ENCODE results near the gene RXRG. TPM values are rescaled to one million over a fixed set of nuclear protein-coding genes. Genes with fewer than 3 reads are reported as not detected.

RXRG gene
- total and polyA plus RNA-seq, 9 donors: 42.1 to 59.3 (median 53.0) TPM

- Histone ChIP-seq H3K4me1 (ENCODE audit: control insufficient read depth, insufficient read depth, low read length) (peaks cover 27% of the 10 kb centered on the region), H3K9me3 (replicated peaks; ENCODE audit: control insufficient read depth, low read depth, low read length) (no peaks in the 10 kb centered on the region), H3K27me3 (ENCODE audit: control insufficient read depth, insufficient read depth, low read length) (no peaks in the 10 kb centered on the region), H3K36me3 (ENCODE audit: control insufficient read depth, insufficient read depth, low read length) (peaks cover 22% of the 10 kb centered on the region), H3K4me3 (ENCODE audit: low read length) (no peak overlapping the region), H3K27ac (ENCODE audit: low read length) (no peak overlapping the region)
- DNase-seq: no peak
- no CpG with 5 or more reads among the region's 2 CpGs for WGBS (ENCODE audit: insufficient coverage)
Measured at GRCh38 chr1:165420655-165421054, 24.3 kb downstream of the RXRG start.

DNA sequence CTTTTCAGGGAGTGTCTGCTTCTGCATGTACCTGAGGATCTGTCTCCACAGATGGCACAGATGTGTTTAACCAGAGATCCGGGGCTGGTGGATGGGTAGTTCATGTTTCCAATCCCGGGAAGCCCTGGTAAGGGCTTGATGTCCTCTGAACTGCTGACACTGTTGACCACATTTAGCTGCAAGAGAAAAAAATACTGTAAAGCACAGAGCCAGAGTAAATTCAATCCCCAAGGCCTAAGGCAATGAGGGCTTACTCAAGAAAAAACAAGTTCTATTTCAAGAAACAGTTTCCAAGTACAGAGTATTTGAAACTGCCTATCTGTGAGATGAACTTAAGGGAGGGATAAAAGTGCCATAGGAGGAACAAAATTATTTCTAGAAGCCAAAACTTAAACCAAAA lies 25.1 kb downstream of the RXRG start:
- no peak for DNase-seq
- no peaks in the 10 kb centered on the region for H3K27me3 ChIP-seq (ENCODE audit: control insufficient read depth, insufficient read depth, low read length)
- no peak overlapping the region for H3K4me3 ChIP-seq (ENCODE audit: low read length)
- peaks cover 19% of the 10 kb centered on the region for H3K4me1 ChIP-seq (ENCODE audit: control insufficient read depth, insufficient read depth, low read length)
- WGBS (ENCODE audit: insufficient coverage): 100% methylated on average over 2 of the region's 2 CpGs
- H3K27ac ChIP-seq (ENCODE audit: low read length): no peak overlapping the region
- H3K9me3 ChIP-seq (replicated peaks; ENCODE audit: control insufficient read depth, low read depth, low read length): no peaks in the 10 kb centered on the region
- H3K36me3 ChIP-seq (ENCODE audit: control insufficient read depth, insufficient read depth, low read length): peaks cover 30% of the 10 kb centered on the region

DNA sequence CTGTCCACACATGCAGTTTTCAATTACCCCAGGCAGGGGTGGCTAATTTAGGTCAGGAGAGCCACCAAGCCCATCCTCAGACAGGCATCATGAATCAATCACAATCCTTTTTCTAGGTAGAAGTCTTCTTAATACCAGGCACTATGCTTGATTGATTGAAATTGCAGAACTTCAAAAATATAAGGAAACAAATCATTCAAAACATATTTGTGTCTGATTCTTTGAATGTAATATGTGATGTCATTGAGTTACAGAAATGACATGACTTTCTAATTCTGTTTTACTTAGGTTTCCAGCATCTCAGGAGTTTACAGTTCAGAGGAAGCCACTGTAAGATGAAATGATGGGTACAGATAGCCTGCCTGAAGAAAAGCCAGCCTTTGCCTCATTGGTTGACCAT lies 26.7 kb downstream of the RXRG start:
- Histone ChIP-seq H3K27me3 (ENCODE audit: control insufficient read depth, insufficient read depth, low read length) (no peaks in the 10 kb centered on the region), H3K36me3 (ENCODE audit: control insufficient read depth, insufficient read depth, low read length) (peaks cover 38% of the 10 kb centered on the region), H3K27ac (ENCODE audit: low read length) (no peak overlapping the region), H3K4me1 (ENCODE audit: control insufficient read depth, insufficient read depth, low read length) (peaks cover 7% of the 10 kb centered on the region), H3K9me3 (replicated peaks; ENCODE audit: control insufficient read depth, low read depth, low read length) (no peaks in the 10 kb centered on the region), H3K4me3 (ENCODE audit: low read length) (no peak overlapping the region)
- DNase-seq: no peak

- Histone ChIP-seq H3K4me3 (ENCODE audit: low read length) (no peak overlapping the region), H3K27ac (ENCODE audit: low read length) (no peak overlapping the region), H3K9me3 (replicated peaks; ENCODE audit: control insufficient read depth, low read depth, low read length) (no peaks in the 10 kb centered on the region), H3K36me3 (ENCODE audit: control insufficient read depth, insufficient read depth, low read length) (peaks cover 32% of the 10 kb centered on the region), H3K27me3 (ENCODE audit: control insufficient read depth, insufficient read depth, low read length) (no peaks in the 10 kb centered on the region), H3K4me1 (ENCODE audit: control insufficient read depth, insufficient read depth, low read length) (no peaks in the 10 kb centered on the region)
- 93% methylated on average over 6 of the region's 11 CpGs for whole genome bisulfite sequencing (ENCODE audit: insufficient coverage)
- DNase-seq: no peak
Measured at GRCh38 chr1:165416876-165417275, 28.1 kb downstream of the RXRG start.

GRCh38 chr1:165415068-165415467 lies 29.9 kb downstream of the RXRG start:
- DNase-seq: no peak
- WGBS (ENCODE audit: insufficient coverage): no CpG with 5 or more reads among the region's 1 CpG
- no peak overlapping the region for H3K27ac ChIP-seq (ENCODE audit: low read length)
- H3K4me1 ChIP-seq (ENCODE audit: control insufficient read depth, insufficient read depth, low read length): no peaks in the 10 kb centered on the region
- no peaks in the 10 kb centered on the region for H3K9me3 ChIP-seq (replicated peaks; ENCODE audit: control insufficient read depth, low read depth, low read length)
- H3K27me3 ChIP-seq (ENCODE audit: control insufficient read depth, insufficient read depth, low read length): no peaks in the 10 kb centered on the region
- H3K36me3 ChIP-seq (ENCODE audit: control insufficient read depth, insufficient read depth, low read length): peaks cover 36% of the 10 kb centered on the region
- no peak overlapping the region for H3K4me3 ChIP-seq (ENCODE audit: low read length)

DNA sequence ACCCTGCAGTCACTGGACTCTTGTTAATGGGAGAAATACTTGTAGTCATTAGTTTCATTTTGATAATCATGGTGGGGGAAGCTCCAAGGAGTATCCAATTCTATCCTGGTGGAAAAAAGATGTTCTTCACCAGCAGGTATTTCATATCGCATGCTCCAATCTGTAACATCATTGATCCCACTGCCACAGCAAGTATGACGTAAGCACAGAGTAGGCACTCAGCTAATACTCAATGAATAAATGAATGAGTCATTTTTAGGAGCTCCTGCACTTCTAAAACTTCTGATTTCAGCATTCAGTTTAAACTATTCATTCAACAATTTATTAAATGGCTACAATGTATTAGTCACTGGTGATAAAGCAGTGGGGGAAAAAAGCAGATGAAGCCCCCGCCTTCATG lies 30.3 kb downstream of the RXRG start:
- Histone ChIP-seq H3K27me3 (ENCODE audit: control insufficient read depth, insufficient read depth, low read length) (no peaks in the 10 kb centered on the region), H3K4me3 (ENCODE audit: low read length) (no peak overlapping the region), H3K36me3 (ENCODE audit: control insufficient read depth, insufficient read depth, low read length) (peaks cover 37% of the 10 kb centered on the region), H3K4me1 (ENCODE audit: control insufficient read depth, insufficient read depth, low read length) (no peaks in the 10 kb centered on the region), H3K27ac (ENCODE audit: low read length) (no peak overlapping the region), H3K9me3 (replicated peaks; ENCODE audit: control insufficient read depth, low read depth, low read length) (no peaks in the 10 kb centered on the region)
- WGBS (ENCODE audit: insufficient coverage): 100% methylated on average over 1 of the region's 3 CpGs
- DNase-seq: no peak

- no peak overlapping the region for H3K27ac ChIP-seq (ENCODE audit: low read length)
- H3K36me3 ChIP-seq (ENCODE audit: control insufficient read depth, insufficient read depth, low read length): peaks cover 53% of the 10 kb centered on the region
- no peaks in the 10 kb centered on the region for H3K27me3 ChIP-seq (ENCODE audit: control insufficient read depth, insufficient read depth, low read length)
- H3K9me3 ChIP-seq (replicated peaks; ENCODE audit: control insufficient read depth, low read depth, low read length): no peaks in the 10 kb centered on the region
- WGBS (ENCODE audit: insufficient coverage): 60% methylated on average over 1 of the region's 2 CpGs
- no peak overlapping the region for H3K4me3 ChIP-seq (ENCODE audit: low read length)
- no peaks in the 10 kb centered on the region for H3K4me1 ChIP-seq (ENCODE audit: control insufficient read depth, insufficient read depth, low read length)
- DNase-seq: no peak
Measured at GRCh38 chr1:165411396-165411795, 33.5 kb downstream of the RXRG start.

GRCh38 chr1:165409657-165410358 lies 35.1 kb downstream of the RXRG start:
- H3K27ac ChIP-seq (ENCODE audit: low read length): no peak overlapping the region
- H3K36me3 ChIP-seq (ENCODE audit: control insufficient read depth, insufficient read depth, low read length): peaks cover 41% of the 10 kb centered on the region
- no CpG with 5 or more reads among the region's 4 CpGs for WGBS (ENCODE audit: insufficient coverage)
- no peaks in the 10 kb centered on the region for H3K4me1 ChIP-seq (ENCODE audit: control insufficient read depth, insufficient read depth, low read length)
- no peak overlapping the region for H3K4me3 ChIP-seq (ENCODE audit: low read length)
- peaks cover 2% of the 10 kb centered on the region for H3K27me3 ChIP-seq (ENCODE audit: control insufficient read depth, insufficient read depth, low read length)
- no peaks in the 10 kb centered on the region for H3K9me3 ChIP-seq (replicated peaks; ENCODE audit: control insufficient read depth, low read depth, low read length)
- no peak for DNase-seq

DNA sequence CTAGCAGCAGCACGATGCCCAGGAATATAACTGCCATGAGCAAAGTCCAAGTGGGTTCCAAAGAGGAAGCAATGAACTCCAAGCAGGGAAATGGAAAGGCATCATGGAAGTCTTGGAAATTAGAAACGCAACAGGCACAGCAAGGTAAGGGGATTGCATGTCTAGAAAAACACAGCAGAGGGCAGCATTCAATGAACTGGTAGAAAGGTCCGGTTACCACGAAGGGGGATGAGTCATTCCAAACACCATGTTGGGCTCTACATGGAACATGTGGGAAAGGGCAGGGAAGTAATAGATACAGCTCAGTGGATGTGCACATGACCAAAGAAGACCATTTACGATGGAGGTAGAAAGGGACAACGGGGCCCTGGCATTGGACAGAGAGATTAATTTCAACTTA lies 36.4 kb downstream of the RXRG start:
- H3K27me3 ChIP-seq (ENCODE audit: control insufficient read depth, insufficient read depth, low read length): peaks cover 2% of the 10 kb centered on the region
- WGBS (ENCODE audit: insufficient coverage): 56% methylated on average over 5 of the region's 6 CpGs
- DNase-seq: peak; percentile 34
- no peak overlapping the region for H3K27ac ChIP-seq (ENCODE audit: low read length)
- H3K4me1 ChIP-seq (ENCODE audit: control insufficient read depth, insufficient read depth, low read length): no peaks in the 10 kb centered on the region
- peaks cover 39% of the 10 kb centered on the region for H3K36me3 ChIP-seq (ENCODE audit: control insufficient read depth, insufficient read depth, low read length)
- H3K4me3 ChIP-seq (ENCODE audit: low read length): no peak overlapping the region
- no peaks in the 10 kb centered on the region for H3K9me3 ChIP-seq (replicated peaks; ENCODE audit: control insufficient read depth, low read depth, low read length)

GRCh38 chr1:165407398-165407797 lies 37.5 kb downstream of the RXRG start:
- 91% methylated on average over 4 of the region's 4 CpGs for WGBS (ENCODE audit: insufficient coverage)
- H3K9me3 ChIP-seq (replicated peaks; ENCODE audit: control insufficient read depth, low read depth, low read length): no peaks in the 10 kb centered on the region
- peaks cover 36% of the 10 kb centered on the region for H3K36me3 ChIP-seq (ENCODE audit: control insufficient read depth, insufficient read depth, low read length)
- peaks cover 2% of the 10 kb centered on the region for H3K27me3 ChIP-seq (ENCODE audit: control insufficient read depth, insufficient read depth, low read length)
- H3K4me3 ChIP-seq (ENCODE audit: low read length): no peak overlapping the region
- no peak overlapping the region for H3K27ac ChIP-seq (ENCODE audit: low read length)
- no peak for DNase-seq
- no peaks in the 10 kb centered on the region for H3K4me1 ChIP-seq (ENCODE audit: control insufficient read depth, insufficient read depth, low read length)
